PC-3 (cell line): ENCODE data around the gene EYS. TPM values are rescaled to one million over a fixed set of nuclear protein-coding genes. Genes with fewer than 3 reads are reported as not detected.

ENCODE experiments used
- ATAC-seq: fragments of 200-7000 bp; cut with Tn5 transposase; 2 replicates; pipeline ENCODE4 v1.9.1; 2020; ENCODE audit warnings: mild to moderate bottlenecking, moderate library complexity
- BruUV-seq: library from RNA; stranded (reverse); fragments of 400-500 nt; replicated peaks from 2 replicates; lab custom pipeline; 2021; lab: Mats Ljungman, UMichigan
- CTCF ChIA-PET: fragments of 300-600 bp; sonication (Branson Sonifier 250); formaldehyde crosslinking; loops from one replicate; lab custom pipeline; 2022; ENCODE audit warnings: antibody characterized with exemption; lab: Charles Lee
- POLR2A ChIA-PET: fragments of 300-600 bp; sonication (Branson Sonifier 250); formaldehyde crosslinking; loops from one replicate; lab custom pipeline; 2022; ENCODE audit warnings: antibody characterized with exemption; ENCODE audit not compliant: unreplicated experiment; lab: Charles Lee
- DNase-seq: peaks from one replicate; pipeline ENCODE4 v3.0.0-alpha.2; 2015
- H2AFZ ChIP-seq: fragments of 300-600 bp; sonication (generic); 2 replicates; pipeline ENCODE4 v1.6.0; 2016; ENCODE audit warnings: antibody characterized with exemption, low read length
- H3F3A ChIP-seq: fragments of 300-600 bp; sonication (generic); one replicate; pipeline ENCODE4 v1.6.0; 2017; ENCODE audit warnings: antibody characterized with exemption, low read length, control low read depth, mild to moderate bottlenecking; ENCODE audit not compliant: unreplicated experiment
- H3K27ac ChIP-seq: fragments of 300-600 bp; sonication (generic); 2 replicates; pipeline ENCODE4 v1.5.1; 2016; ENCODE audit warnings: mild to moderate bottlenecking, low read length
- H3K27me3 ChIP-seq: fragments of 300-600 bp; sonication (generic); 2 replicates; pipeline ENCODE4 v1.6.1; 2016; ENCODE audit warnings: low read length, mixed read lengths
- H3K36me3 ChIP-seq: fragments of 300-600 bp; sonication (generic); 2 replicates; pipeline ENCODE4 v1.6.1; 2016; ENCODE audit warnings: low read depth, mixed run types, low read length, mixed read lengths
- H3K4me1 ChIP-seq: fragments of 300-600 bp; sonication (generic); 2 replicates; pipeline ENCODE4 v1.5.1; 2016; ENCODE audit warnings: low read length; ENCODE audit not compliant: insufficient read depth
- H3K4me2 ChIP-seq: fragments of 300-600 bp; sonication (generic); 2 replicates; pipeline ENCODE4 v1.6.0; 2016; ENCODE audit warnings: low read length
- H3K4me3 ChIP-seq: fragments of 300-600 bp; sonication (generic); 2 replicates; pipeline ENCODE4 v1.5.1; 2016; ENCODE audit warnings: mild to moderate bottlenecking, low read length, mixed read lengths
- H3K79me2 ChIP-seq: fragments of 300-600 bp; sonication (generic); 2 replicates; pipeline ENCODE4 v1.6.1; 2017; ENCODE audit warnings: low read length, mixed read lengths
- H3K9ac ChIP-seq: fragments of 300-600 bp; sonication (generic); 2 replicates; pipeline ENCODE4 v1.6.0; 2016; ENCODE audit warnings: mild to moderate bottlenecking, low read length
- H3K9me2 ChIP-seq: fragments of 300-600 bp; sonication (generic); replicated peaks from 2 replicates; pipeline ENCODE4 v1.6.1; 2016; ENCODE audit warnings: mixed run types, low read length, mixed read lengths
- H3K9me3 ChIP-seq: fragments of 300-600 bp; sonication (generic); 2 replicates; pipeline ENCODE4 v1.6.1; 2016; ENCODE audit warnings: low read length, mixed read lengths
- H4K20me1 ChIP-seq: fragments of 300-600 bp; sonication (generic); 2 replicates; pipeline ENCODE4 v1.6.1; 2016; ENCODE audit warnings: low read length, mixed read lengths
- EZH2 ChIP-seq: fragments of 300-600 bp; sonication (generic); IDR thresholded peaks from one replicate; pipeline ENCODE4 v1.6.1; 2017; ENCODE audit warnings: antibody characterized with exemption, mild to moderate bottlenecking, low read length; ENCODE audit not compliant: unreplicated experiment
- EZH2phosphoT487 ChIP-seq: fragments of 300-600 bp; sonication (generic); IDR thresholded peaks from 2 replicates; pipeline ENCODE4 v1.6.1; 2018; ENCODE audit warnings: mild to moderate bottlenecking, antibody characterized with exemption, low read length, borderline replicate concordance
- intact Hi-C: fragments of 100-400 bp; cut with micrococcal nuclease; formaldehyde crosslinking; loops from 2 replicates; pipeline ENCODE4 v1.9.0; 2023
- total RNA-seq: library from RNA; depleted of rRNA; stranded (reverse); fragments of >200 nt; gene quantifications from 2 replicates; pipeline ENCODE4 v1.2.3, GENCODE V29; 2014
- TF ChIP-seq, protein P1 (sequence below): fragments of 300-600 bp; sonication (generic); conservative IDR thresholded peaks from 2 replicates; pipeline ENCODE4 v1.5.1; 2017; ENCODE audit warnings: antibody characterized with exemption, low read depth, mild to moderate bottlenecking, low read length

The EYS gene
- total RNA-seq, 1 experiment from 2014 or later, result 0.07 TPM

DNA sequence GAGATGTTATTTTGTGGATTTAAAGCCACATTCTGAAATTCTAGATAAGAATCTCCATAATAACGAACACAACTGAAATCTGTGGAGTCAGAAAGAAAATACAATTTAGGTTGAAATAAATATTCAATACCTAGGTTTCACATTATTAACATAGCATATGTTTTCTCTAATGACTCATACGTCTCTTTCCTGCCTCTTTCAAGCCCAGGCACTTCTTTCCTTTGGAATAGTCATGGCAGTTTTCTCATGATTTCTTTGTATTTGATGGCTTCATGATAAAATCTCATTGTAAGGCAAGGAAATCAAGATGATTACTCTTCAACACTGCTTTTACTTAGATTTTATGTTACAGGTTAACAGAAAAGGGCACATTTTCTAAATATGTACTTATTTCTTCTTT lies 1267.8 kb downstream of the EYS start:
- Histone ChIP-seq H3K9me3 (no peaks in the 10 kb centered on the region), H3K4me1 (no peaks in the 10 kb centered on the region), H3K9me2 (no peaks in the 10 kb centered on the region), H4K20me1 (no peaks in the 10 kb centered on the region), H3K4me3 (no peak overlapping the region), H2AFZ (no peak overlapping the region), H3K36me3 (no peaks in the 10 kb centered on the region), H3K27ac (no peak overlapping the region), H3K27me3 (no peaks in the 10 kb centered on the region), H3K9ac (no peak overlapping the region), H3K4me2 (no peak overlapping the region), H3K79me2 (no peaks in the 10 kb centered on the region), H3F3A (no peaks in the 10 kb centered on the region)
- ATAC-seq, result peak; percentile 48
- POLR2A ChIA-PET, result no interaction called here
- TF ChIP-seq, protein P1, sequence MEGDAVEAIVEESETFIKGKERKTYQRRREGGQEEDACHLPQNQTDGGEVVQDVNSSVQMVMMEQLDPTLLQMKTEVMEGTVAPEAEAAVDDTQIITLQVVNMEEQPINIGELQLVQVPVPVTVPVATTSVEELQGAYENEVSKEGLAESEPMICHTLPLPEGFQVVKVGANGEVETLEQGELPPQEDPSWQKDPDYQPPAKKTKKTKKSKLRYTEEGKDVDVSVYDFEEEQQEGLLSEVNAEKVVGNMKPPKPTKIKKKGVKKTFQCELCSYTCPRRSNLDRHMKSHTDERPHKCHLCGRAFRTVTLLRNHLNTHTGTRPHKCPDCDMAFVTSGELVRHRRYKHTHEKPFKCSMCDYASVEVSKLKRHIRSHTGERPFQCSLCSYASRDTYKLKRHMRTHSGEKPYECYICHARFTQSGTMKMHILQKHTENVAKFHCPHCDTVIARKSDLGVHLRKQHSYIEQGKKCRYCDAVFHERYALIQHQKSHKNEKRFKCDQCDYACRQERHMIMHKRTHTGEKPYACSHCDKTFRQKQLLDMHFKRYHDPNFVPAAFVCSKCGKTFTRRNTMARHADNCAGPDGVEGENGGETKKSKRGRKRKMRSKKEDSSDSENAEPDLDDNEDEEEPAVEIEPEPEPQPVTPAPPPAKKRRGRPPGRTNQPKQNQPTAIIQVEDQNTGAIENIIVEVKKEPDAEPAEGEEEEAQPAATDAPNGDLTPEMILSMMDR, result no peak
- TF ChIP-seq EZH2phosphoT487, result no peak
- BruUV-seq, result no TSS peak
- no peak for DNase-seq
- intact Hi-C loops, result no loop called here
- CTCF ChIA-PET, result no interaction called here

DNA sequence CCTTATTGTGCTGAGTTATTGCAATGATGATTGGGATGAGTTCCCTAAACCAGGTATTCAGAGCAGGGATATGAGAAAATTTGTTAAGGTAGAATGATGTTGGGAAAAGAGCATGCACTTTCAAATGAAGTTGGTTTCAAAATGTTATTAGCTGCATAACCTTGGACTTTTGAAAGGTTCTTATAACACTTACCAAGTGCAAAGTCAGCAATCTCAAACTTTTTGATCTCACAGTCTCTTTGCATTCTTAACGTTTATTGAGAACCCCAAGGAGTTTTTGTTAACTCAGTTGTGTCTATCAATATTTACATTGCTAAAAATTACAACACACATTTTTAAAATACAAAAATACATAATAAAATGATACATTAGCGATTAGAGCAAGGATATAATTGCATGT lies 1269.0 kb downstream of the EYS start:
- no peak overlapping the region for H3K9ac ChIP-seq
- H3F3A ChIP-seq, result no peaks in the 10 kb centered on the region
- H3K27me3 ChIP-seq, result no peaks in the 10 kb centered on the region
- H3K4me3 ChIP-seq, result no peak overlapping the region
- TF ChIP-seq, protein P1, result no peak
- TF ChIP-seq EZH2, result no peak
- no peak for TF ChIP-seq EZH2phosphoT487
- H3K9me2 ChIP-seq, result no peaks in the 10 kb centered on the region
- intact Hi-C loops, result no loop called here
- H3K27ac ChIP-seq, result no peak overlapping the region
- BruUV-seq, result no TSS peak
- no peaks in the 10 kb centered on the region for H3K79me2 ChIP-seq
- no peaks in the 10 kb centered on the region for H4K20me1 ChIP-seq
- ChIA-PET CTCF (no interaction called here), POLR2A (no interaction called here)
- no peak for DNase-seq
- H3K4me2 ChIP-seq, result no peak overlapping the region
- H2AFZ ChIP-seq, result no peak overlapping the region
- no peaks in the 10 kb centered on the region for H3K9me3 ChIP-seq
- ATAC-seq, result no peak
- no peaks in the 10 kb centered on the region for H3K36me3 ChIP-seq
- no peaks in the 10 kb centered on the region for H3K4me1 ChIP-seq

DNA sequence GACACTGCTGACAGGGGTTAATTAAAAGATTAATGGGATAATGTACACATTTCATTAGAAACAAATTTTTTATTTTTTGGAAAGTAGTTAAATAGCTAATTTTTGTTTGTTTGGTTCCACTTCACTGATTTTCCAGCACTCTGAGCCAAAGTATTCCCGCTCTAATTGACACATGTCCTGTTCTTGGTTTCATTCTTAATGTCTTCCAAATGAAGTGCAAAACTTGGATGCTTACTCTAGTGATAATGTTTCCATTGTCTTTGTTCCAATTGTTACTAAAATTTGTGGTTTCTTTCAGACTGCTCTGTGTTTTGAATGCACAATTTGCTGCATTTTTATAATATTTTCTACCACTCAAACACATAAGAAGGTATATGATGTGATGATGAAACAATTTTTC lies 1277.1 kb downstream of the EYS start:
- ChIA-PET POLR2A (no interaction called here), CTCF (no interaction called here)
- Histone ChIP-seq H3K79me2 (no peaks in the 10 kb centered on the region), H3K36me3 (no peaks in the 10 kb centered on the region), H4K20me1 (no peaks in the 10 kb centered on the region), H3K4me1 (no peaks in the 10 kb centered on the region), H3K9me2 (no peaks in the 10 kb centered on the region), H3F3A (no peaks in the 10 kb centered on the region), H3K9ac (no peak overlapping the region), H2AFZ (no peak overlapping the region), H3K27me3 (no peaks in the 10 kb centered on the region), H3K27ac (no peak overlapping the region), H3K4me2 (no peak overlapping the region), H3K4me3 (no peak overlapping the region), H3K9me3 (no peaks in the 10 kb centered on the region)
- ATAC-seq (no peak), DNase-seq (no peak)
- intact Hi-C loops, result no loop called here
- no peak for TF ChIP-seq EZH2
- TF ChIP-seq, protein P1, result no peak
- TF ChIP-seq EZH2phosphoT487, result no peak
- no TSS peak for BruUV-seq
